HEK293 (cell line): ENCODE results near the gene MAN1C1.
A peak's percentile ranks its signal among the peaks of the same experiment; 100 is the strongest.

Source experiments
- CTCF ChIA-PET: fragments of 350-600 bp; formaldehyde crosslinking; extraction: SDS; loops from one replicate; lab custom pipeline; 2021; ENCODE audit warnings: antibody characterized with exemption; lab: Yijun Ruan, JAX
- POLR2A ChIA-PET: fragments of 300-600 bp; formaldehyde crosslinking; extraction: SDS; loops from one replicate; lab custom pipeline; 2020; ENCODE audit warnings: antibody characterized with exemption, inconsistent platforms; lab: Yijun Ruan, JAX
- H3K27ac ChIP-seq: fragments of 200-500 bp; sonication (Bioruptor generic); 2 replicates; pipeline ENCODE4 v1.5.1; 2014; ENCODE audit warnings: low read depth, low read length, control low read depth, inconsistent platforms; ENCODE audit errors: extremely low read depth
- H3K36me3 ChIP-seq, 2 experiments: fragments of 200-500 bp in 1 of 2; sonication (Bioruptor generic) in 1 of 2; 1 replicate in 1 of 2; 2 replicates in 1 of 2; pipeline ENCODE4 v1.5.1; 2014 to 2017; ENCODE audit warnings: inconsistent platforms in 2 of 2, low read length in 2 of 2; ENCODE audit not compliant: control insufficient read depth in 2 of 2, insufficient read depth in 1 of 2
- H3K4me1 ChIP-seq: fragments of 200-500 bp; sonication (Bioruptor generic); 2 replicates; pipeline ENCODE4 v1.5.1; 2014; ENCODE audit warnings: mild to moderate bottlenecking, low read length, inconsistent platforms; ENCODE audit not compliant: control insufficient read depth, insufficient read depth
- H3K4me3 ChIP-seq: 2 replicates; pipeline ENCODE4 v1.5.1; 2011; ENCODE audit warnings: low read depth, mild to moderate bottlenecking, control low read depth, low read length, moderate library complexity
- H3K9me3 ChIP-seq: fragments of 200-500 bp; sonication (Bioruptor generic); 2 replicates; pipeline ENCODE4 v1.5.1; 2014; ENCODE audit warnings: low read depth, low read length, inconsistent platforms; ENCODE audit not compliant: control insufficient read depth, insufficient read depth
- SP2 ChIP-seq: fragments of 450-650 bp; formaldehyde crosslinking; IDR thresholded peaks from 2 replicates; pipeline ENCODE4 v1.5.1; 2016; ENCODE audit warnings: missing biosample characterization, missing genetic modification characterization
- SP7 ChIP-seq: fragments of 450-650 bp; formaldehyde crosslinking; IDR thresholded peaks from 2 replicates; pipeline ENCODE4 v1.5.1; 2016; ENCODE audit warnings: missing biosample characterization, missing genetic modification characterization
- ZBTB44 ChIP-seq: fragments of 450-650 bp; IDR thresholded peaks from 2 replicates; pipeline ENCODE4 v1.5.1; 2018; ENCODE audit warnings: missing biosample characterization, mild to moderate bottlenecking, missing genetic modification characterization
- ZNF10 ChIP-seq: fragments of 450-650 bp; formaldehyde crosslinking; IDR thresholded peaks from 2 replicates; pipeline ENCODE4 v1.5.1; 2017; ENCODE audit warnings: missing biosample characterization, missing genetic modification characterization
- ZNF121 ChIP-seq: fragments of 450-650 bp; formaldehyde crosslinking; IDR thresholded peaks from 2 replicates; pipeline ENCODE4 v1.5.1; 2016; ENCODE audit warnings: missing biosample characterization, missing genetic modification characterization
- ZNF16 ChIP-seq: fragments of 450-650 bp; formaldehyde crosslinking; IDR thresholded peaks from 2 replicates; pipeline ENCODE4 v1.5.1; 2016; ENCODE audit warnings: low read depth, missing biosample characterization, missing genetic modification characterization
- ZNF24 ChIP-seq: fragments of 450-650 bp; formaldehyde crosslinking; IDR thresholded peaks from 2 replicates; pipeline ENCODE4 v1.5.1; 2016; ENCODE audit warnings: missing biosample characterization, missing genetic modification characterization
- ZNF664 ChIP-seq: fragments of 450-650 bp; formaldehyde crosslinking; IDR thresholded peaks from 2 replicates; pipeline ENCODE4 v1.5.1; 2016; ENCODE audit warnings: missing biosample characterization, missing genetic modification characterization
- TF ChIP-seq, protein P1 (sequence below): fragments of 450-650 bp; formaldehyde crosslinking; IDR thresholded peaks from 2 replicates; pipeline ENCODE4 v1.5.1; 2016; ENCODE audit warnings: missing biosample characterization, missing genetic modification characterization
- TF ChIP-seq, protein P2 (sequence below): fragments of 450-650 bp; formaldehyde crosslinking; IDR thresholded peaks from 2 replicates; pipeline ENCODE4 v1.5.1; 2016; ENCODE audit warnings: missing biosample characterization, missing genetic modification characterization, borderline replicate concordance

Gene MAN1C1

GRCh38 chr1:25664357-25665199, 48.0 kb downstream of the MAN1C1 start:
- TF ChIP-seq ZNF121 (tag by site-specific recombination) (no peak), SP7 (tag by site-specific recombination) (peak; percentile 96)
- TF ChIP-seq, all 188 proteins: peak for 1
- H3K4me3 ChIP-seq: no peak overlapping the region
- ChIA-PET POLR2A (no interaction called here), CTCF (interaction anchor here (0.6 to 0.7 kb wide), 2 partner anchors 85 to 673 kb away, joined by 3 read pairs; no protein-coding TSS in a partner anchor)
- H3K36me3 ChIP-seq: no peaks in the 10 kb centered on the region
- H3K9me3 ChIP-seq: no peaks in the 10 kb centered on the region
- no peaks in the 10 kb centered on the region for H3K4me1 ChIP-seq
- H3K27ac ChIP-seq: no peak overlapping the region

DNA sequence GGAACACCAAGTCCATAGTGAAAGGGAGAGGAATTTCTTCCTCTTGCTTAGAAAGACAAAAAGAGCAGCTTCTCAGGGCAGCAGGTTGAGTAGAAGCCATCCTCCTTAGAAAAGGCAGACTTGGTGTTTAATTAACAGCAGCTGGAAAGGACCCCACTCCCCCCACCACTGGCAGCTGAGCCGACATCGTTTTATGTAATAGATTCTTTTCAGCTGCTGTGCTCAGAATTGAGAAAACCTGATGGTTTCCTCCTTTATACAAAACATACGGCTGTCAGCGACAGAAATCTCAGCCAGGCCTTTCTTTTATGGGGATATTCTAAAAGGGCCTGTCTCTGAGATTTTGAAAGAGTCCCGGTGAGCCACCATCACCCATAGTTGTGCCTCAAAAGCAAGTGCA, 49.9 kb downstream of the MAN1C1 start:
- ChIA-PET CTCF (interaction anchor here (0.6 to 1.1 kb wide), 2 partner anchors 11 to 26 kb away, joined by 3 read pairs; no protein-coding TSS in a partner anchor), POLR2A (no interaction called here)
- Histone ChIP-seq H3K4me1 (no peaks in the 10 kb centered on the region), H3K9me3 (no peaks in the 10 kb centered on the region), H3K27ac (no peak overlapping the region), H3K4me3 (no peak overlapping the region), H3K36me3 (no peaks in the 10 kb centered on the region)
- no peak for TF ChIP-seq ZNF16
- TF ChIP-seq ZBTB44: no peak
- TF ChIP-seq ZNF10: no peak
- no peak for TF ChIP-seq SP2 (tag by site-specific recombination)
- TF ChIP-seq, protein P1, sequence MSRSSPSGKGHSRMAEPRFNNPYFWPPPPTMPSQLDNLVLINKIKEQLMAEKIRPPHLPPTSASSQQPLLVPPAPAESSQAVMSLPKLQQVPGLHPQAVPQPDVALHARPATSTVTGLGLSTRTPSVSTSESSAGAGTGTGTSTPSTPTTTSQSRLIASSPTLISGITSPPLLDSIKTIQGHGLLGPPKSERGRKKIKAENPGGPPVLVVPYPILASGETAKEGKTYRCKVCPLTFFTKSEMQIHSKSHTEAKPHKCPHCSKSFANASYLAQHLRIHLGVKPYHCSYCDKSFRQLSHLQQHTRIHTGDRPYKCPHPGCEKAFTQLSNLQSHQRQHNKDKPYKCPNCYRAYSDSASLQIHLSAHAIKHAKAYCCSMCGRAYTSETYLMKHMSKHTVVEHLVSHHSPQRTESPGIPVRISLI: no peak
- TF ChIP-seq, all 188 proteins: peak for 0

- Histone ChIP-seq H3K4me3 (no peak overlapping the region), H3K36me3 (no peaks in the 10 kb centered on the region), H3K4me1 (no peaks in the 10 kb centered on the region), H3K9me3 (no peaks in the 10 kb centered on the region), H3K27ac (no peak overlapping the region)
- ChIA-PET POLR2A (no interaction called here), CTCF (interaction anchor here (0.6 kb wide), 2 partner anchors 219 to 616 kb away, joined by 3 to 4 read pairs; no protein-coding TSS in a partner anchor)
- TF ChIP-seq ZNF664 (tag by site-specific recombination) (peak; percentile 35; the same call in 1 of the 2 replicates), ZNF24 (tag by site-specific recombination) (no peak)
- TF ChIP-seq, protein P2, sequence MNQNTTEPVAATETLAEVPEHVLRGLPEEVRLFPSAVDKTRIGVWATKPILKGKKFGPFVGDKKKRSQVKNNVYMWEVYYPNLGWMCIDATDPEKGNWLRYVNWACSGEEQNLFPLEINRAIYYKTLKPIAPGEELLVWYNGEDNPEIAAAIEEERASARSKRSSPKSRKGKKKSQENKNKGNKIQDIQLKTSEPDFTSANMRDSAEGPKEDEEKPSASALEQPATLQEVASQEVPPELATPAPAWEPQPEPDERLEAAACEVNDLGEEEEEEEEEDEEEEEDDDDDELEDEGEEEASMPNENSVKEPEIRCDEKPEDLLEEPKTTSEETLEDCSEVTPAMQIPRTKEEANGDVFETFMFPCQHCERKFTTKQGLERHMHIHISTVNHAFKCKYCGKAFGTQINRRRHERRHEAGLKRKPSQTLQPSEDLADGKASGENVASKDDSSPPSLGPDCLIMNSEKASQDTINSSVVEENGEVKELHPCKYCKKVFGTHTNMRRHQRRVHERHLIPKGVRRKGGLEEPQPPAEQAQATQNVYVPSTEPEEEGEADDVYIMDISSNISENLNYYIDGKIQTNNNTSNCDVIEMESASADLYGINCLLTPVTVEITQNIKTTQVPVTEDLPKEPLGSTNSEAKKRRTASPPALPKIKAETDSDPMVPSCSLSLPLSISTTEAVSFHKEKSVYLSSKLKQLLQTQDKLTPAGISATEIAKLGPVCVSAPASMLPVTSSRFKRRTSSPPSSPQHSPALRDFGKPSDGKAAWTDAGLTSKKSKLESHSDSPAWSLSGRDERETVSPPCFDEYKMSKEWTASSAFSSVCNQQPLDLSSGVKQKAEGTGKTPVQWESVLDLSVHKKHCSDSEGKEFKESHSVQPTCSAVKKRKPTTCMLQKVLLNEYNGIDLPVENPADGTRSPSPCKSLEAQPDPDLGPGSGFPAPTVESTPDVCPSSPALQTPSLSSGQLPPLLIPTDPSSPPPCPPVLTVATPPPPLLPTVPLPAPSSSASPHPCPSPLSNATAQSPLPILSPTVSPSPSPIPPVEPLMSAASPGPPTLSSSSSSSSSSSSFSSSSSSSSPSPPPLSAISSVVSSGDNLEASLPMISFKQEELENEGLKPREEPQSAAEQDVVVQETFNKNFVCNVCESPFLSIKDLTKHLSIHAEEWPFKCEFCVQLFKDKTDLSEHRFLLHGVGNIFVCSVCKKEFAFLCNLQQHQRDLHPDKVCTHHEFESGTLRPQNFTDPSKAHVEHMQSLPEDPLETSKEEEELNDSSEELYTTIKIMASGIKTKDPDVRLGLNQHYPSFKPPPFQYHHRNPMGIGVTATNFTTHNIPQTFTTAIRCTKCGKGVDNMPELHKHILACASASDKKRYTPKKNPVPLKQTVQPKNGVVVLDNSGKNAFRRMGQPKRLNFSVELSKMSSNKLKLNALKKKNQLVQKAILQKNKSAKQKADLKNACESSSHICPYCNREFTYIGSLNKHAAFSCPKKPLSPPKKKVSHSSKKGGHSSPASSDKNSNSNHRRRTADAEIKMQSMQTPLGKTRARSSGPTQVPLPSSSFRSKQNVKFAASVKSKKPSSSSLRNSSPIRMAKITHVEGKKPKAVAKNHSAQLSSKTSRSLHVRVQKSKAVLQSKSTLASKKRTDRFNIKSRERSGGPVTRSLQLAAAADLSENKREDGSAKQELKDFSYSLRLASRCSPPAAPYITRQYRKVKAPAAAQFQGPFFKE (tag by site-specific recombination): no peak
Observed at GRCh38 chr1:25668931-25669573, 52.5 kb downstream of the MAN1C1 start.
